OCI-LY3 (cell line): ENCODE measurements around the gene BID.

ENCODE experiments used
- EZH2phosphoT487 ChIP-seq: fragments of 200-600 bp; shearing (Covaris generic); IDR thresholded peaks from 2 replicates; pipeline ENCODE4 v1.6.1; 2018; ENCODE audit warnings: antibody characterized with exemption, mixed run types, low read depth
- TF ChIP-seq, protein P1 (sequence below): fragments of 200-600, 300-600 bp; sonication (generic); IDR thresholded peaks from 2 replicates; pipeline ENCODE4 v1.5.1; 2014; ENCODE audit warnings: antibody characterized with exemption, low read length, low read depth

DNA sequence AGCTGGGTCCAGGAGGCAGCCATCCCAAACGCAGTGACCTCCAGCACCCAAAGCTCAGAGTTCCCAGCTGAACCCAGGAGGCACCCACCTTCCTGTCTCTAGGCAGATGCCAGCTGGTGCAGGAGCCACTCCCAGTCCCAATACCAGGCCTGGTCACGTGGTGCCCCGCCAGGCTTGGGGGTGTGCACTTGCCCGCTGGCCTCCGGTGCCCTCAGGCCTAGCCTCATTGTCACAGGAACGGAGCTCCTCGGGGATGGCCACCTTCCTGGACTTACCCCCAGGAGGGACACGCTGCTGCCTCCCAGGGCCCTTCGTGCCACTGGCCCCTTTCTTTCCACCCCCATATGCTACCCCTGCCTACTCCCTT lies 4.6 kb downstream of the BID start:
- TF ChIP-seq, protein P1, sequence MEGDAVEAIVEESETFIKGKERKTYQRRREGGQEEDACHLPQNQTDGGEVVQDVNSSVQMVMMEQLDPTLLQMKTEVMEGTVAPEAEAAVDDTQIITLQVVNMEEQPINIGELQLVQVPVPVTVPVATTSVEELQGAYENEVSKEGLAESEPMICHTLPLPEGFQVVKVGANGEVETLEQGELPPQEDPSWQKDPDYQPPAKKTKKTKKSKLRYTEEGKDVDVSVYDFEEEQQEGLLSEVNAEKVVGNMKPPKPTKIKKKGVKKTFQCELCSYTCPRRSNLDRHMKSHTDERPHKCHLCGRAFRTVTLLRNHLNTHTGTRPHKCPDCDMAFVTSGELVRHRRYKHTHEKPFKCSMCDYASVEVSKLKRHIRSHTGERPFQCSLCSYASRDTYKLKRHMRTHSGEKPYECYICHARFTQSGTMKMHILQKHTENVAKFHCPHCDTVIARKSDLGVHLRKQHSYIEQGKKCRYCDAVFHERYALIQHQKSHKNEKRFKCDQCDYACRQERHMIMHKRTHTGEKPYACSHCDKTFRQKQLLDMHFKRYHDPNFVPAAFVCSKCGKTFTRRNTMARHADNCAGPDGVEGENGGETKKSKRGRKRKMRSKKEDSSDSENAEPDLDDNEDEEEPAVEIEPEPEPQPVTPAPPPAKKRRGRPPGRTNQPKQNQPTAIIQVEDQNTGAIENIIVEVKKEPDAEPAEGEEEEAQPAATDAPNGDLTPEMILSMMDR = no peak
- TF ChIP-seq EZH2phosphoT487 = no peak
